GM21529 (cell line): Measurements from ENCODE around the gene KCNQ5.

Source experiments
- ATAC-seq: cut with Tn5 transposase; IDR thresholded peaks from one replicate; pipeline ENCODE4 v1.9.1; 2021; ENCODE audit not compliant: unreplicated experiment

The KCNQ5 gene

GRCh38 chr6:72832271-72832670 is 210.4 kb downstream of the KCNQ5 start:
- ATAC-seq = no peak

GRCh38 chr6:72835749-72836148 is 213.9 kb downstream of the KCNQ5 start:
- no peak for ATAC-seq

- ATAC-seq = no peak
These were observed 215.1 kb downstream of the KCNQ5 start for GRCh38 chr6:72836971-72837370.

GRCh38 chr6:72841195-72841594 is 219.3 kb downstream of the KCNQ5 start:
- no peak for ATAC-seq

GRCh38 chr6:72842140-72842539 is 220.3 kb downstream of the KCNQ5 start:
- ATAC-seq = no peak

- no peak for ATAC-seq
These were observed 222.8 kb downstream of the KCNQ5 start for GRCh38 chr6:72844614-72845013.

- no peak for ATAC-seq
These were observed 227.5 kb downstream of the KCNQ5 start for GRCh38 chr6:72849346-72849745.

- no peak for ATAC-seq
These were observed 228.2 kb downstream of the KCNQ5 start for GRCh38 chr6:72850040-72850439.

GRCh38 chr6:72850469-72850868 is 228.6 kb downstream of the KCNQ5 start:
- no peak for ATAC-seq

- ATAC-seq = no peak
These were observed 233.6 kb downstream of the KCNQ5 start for GRCh38 chr6:72855471-72855870.

GRCh38 chr6:72856801-72857200 is 234.9 kb downstream of the KCNQ5 start:
- no peak for ATAC-seq

GRCh38 chr6:72857791-72858585 is 236.1 kb downstream of the KCNQ5 start:
- no peak for ATAC-seq

- ATAC-seq = no peak
These were observed 239.2 kb downstream of the KCNQ5 start for GRCh38 chr6:72861059-72861458.

- ATAC-seq = peak; percentile 84
These were observed 240.1 kb downstream of the KCNQ5 start for GRCh38 chr6:72861935-72862432.

- ATAC-seq = no peak
These were observed 241.3 kb downstream of the KCNQ5 start for GRCh38 chr6:72863131-72863530.

- ATAC-seq = no peak
These were observed 242.4 kb downstream of the KCNQ5 start for GRCh38 chr6:72864236-72864635.

GRCh38 chr6:72864799-72865198 is 242.9 kb downstream of the KCNQ5 start:
- ATAC-seq = no peak

GRCh38 chr6:72865467-72865866 is 243.6 kb downstream of the KCNQ5 start:
- no peak for ATAC-seq

- ATAC-seq = no peak
These were observed 247.8 kb downstream of the KCNQ5 start for GRCh38 chr6:72869621-72870020.

- ATAC-seq = no peak
These were observed 251.6 kb downstream of the KCNQ5 start for GRCh38 chr6:72873433-72873832.

- no peak for ATAC-seq
These were observed 254.4 kb downstream of the KCNQ5 start for GRCh38 chr6:72876256-72876655.

- ATAC-seq = no peak
These were observed 264.3 kb downstream of the KCNQ5 start for GRCh38 chr6:72886170-72886569.

- ATAC-seq = no peak
These were observed 268.4 kb downstream of the KCNQ5 start for GRCh38 chr6:72890233-72890632.
